Neural crest cell (in vitro differentiated cells): ENCODE data around the gene BRSK1. TPM values are rescaled to one million over a fixed set of nuclear protein-coding genes. Genes with fewer than 3 reads are reported as not detected.

Source experiments
- DNase-seq: peaks from one replicate; pipeline ENCODE4 v3.0.0; 2021; ENCODE audit warnings: low read depth, mixed read lengths, low spot score
- H3K27ac Mint-ChIP-seq: one replicate; pipeline ENCODE4 v1.8.0; 2021; ENCODE audit warnings: mild to moderate bottlenecking, mixed read lengths; ENCODE audit not compliant: unreplicated experiment
- H3K27me3 Mint-ChIP-seq: 2 replicates; pipeline ENCODE4 v1.8.0; 2021; ENCODE audit warnings: low read depth, mild to moderate bottlenecking, mixed read lengths
- H3K36me3 Mint-ChIP-seq: 2 replicates; pipeline ENCODE4 v1.8.0; 2021; ENCODE audit warnings: low read depth, mild to moderate bottlenecking, mixed read lengths
- H3K4me1 Mint-ChIP-seq: 2 replicates; pipeline ENCODE4 v1.8.0; 2021; ENCODE audit warnings: mixed read lengths
- H3K4me3 Mint-ChIP-seq: one replicate; pipeline ENCODE4 v1.8.0; 2021; ENCODE audit warnings: mild to moderate bottlenecking, mixed read lengths
- H3K9me3 Mint-ChIP-seq: 2 replicates; pipeline ENCODE4 v1.8.0; 2021; ENCODE audit warnings: mixed read lengths
- CTCF ChIP-seq: fragments of 200-600 bp; sonication (generic); conservative IDR thresholded peaks from 2 replicates; pipeline ENCODE4 v1.5.0; 2021; ENCODE audit warnings: antibody characterized with exemption, mild to moderate bottlenecking
- microRNA-seq: library from miRNA; unstranded; fragments of <30 nt; microRNA quantifications from one replicate; pipeline ENCODE4, GENCODE V29; 2020
- total RNA-seq: library from RNA; stranded (reverse); gene quantifications from 2 replicates; pipeline ENCODE4 v1.2.1, GENCODE V29; 2021

Gene BRSK1
- total RNA-seq, 1 donor from 2014 or later = 50.0 TPM

GRCh38 chr19:55358493-55358892 lies 74.7 kb downstream of the BRSK1 start:
- no peaks in the 10 kb centered on the region for H3K9me3 Mint-ChIP-seq
- no peak for DNase-seq
- H3K36me3 Mint-ChIP-seq = no peaks in the 10 kb centered on the region
- H3K27ac Mint-ChIP-seq = no peak overlapping the region
- H3K4me3 Mint-ChIP-seq = no peak overlapping the region
- peaks cover 44% of the 10 kb centered on the region for H3K27me3 Mint-ChIP-seq
- no peak for TF ChIP-seq CTCF
- no peaks in the 10 kb centered on the region for H3K4me1 Mint-ChIP-seq

GRCh38 chr19:55358943-55359908 lies 75.4 kb downstream of the BRSK1 start:
- peaks cover 5% of the 10 kb centered on the region for H3K4me1 Mint-ChIP-seq
- no peaks in the 10 kb centered on the region for H3K9me3 Mint-ChIP-seq
- H3K27ac Mint-ChIP-seq = no peak overlapping the region
- DNase-seq = no peak
- TF ChIP-seq CTCF = no peak
- H3K36me3 Mint-ChIP-seq = no peaks in the 10 kb centered on the region
- H3K4me3 Mint-ChIP-seq = no peak overlapping the region
- H3K27me3 Mint-ChIP-seq = peaks cover 37% of the 10 kb centered on the region

GRCh38 chr19:55360902-55361301 lies 77.1 kb downstream of the BRSK1 start:
- peaks cover 31% of the 10 kb centered on the region for H3K27me3 Mint-ChIP-seq
- H3K4me1 Mint-ChIP-seq = peaks cover 5% of the 10 kb centered on the region
- no peak for DNase-seq
- H3K36me3 Mint-ChIP-seq = no peaks in the 10 kb centered on the region
- TF ChIP-seq CTCF = no peak
- no peaks in the 10 kb centered on the region for H3K9me3 Mint-ChIP-seq
- no peak overlapping the region for H3K4me3 Mint-ChIP-seq
- H3K27ac Mint-ChIP-seq = no peak overlapping the region

Small RNA genes within 50 kb of the gene (microRNA-seq; reads per million reads assigned to microRNA genes)
- gene MIR6802 (5.3 reads per million), gene MIR6803 (9.5 reads per million, percentile 17 among the genes with 10 or more reads in this experiment)

Other genes starting within 250 kb of the BRSK1 start
- 0.33 and 0.39 TPM in 2 replicates for gene GP6, start 245.7 kb upstream of the BRSK1 start, total RNA-seq
- 19.9 and 20.4 TPM in 2 replicates for gene RDH13, start 220.8 kb upstream of the BRSK1 start, total RNA-seq
- 22.4 TPM in 2 replicates for gene EPS8L1, start 208.1 kb upstream of the BRSK1 start, total RNA-seq
- gene PPP1R12C, start 166.4 kb upstream of the BRSK1 start, total RNA-seq = 107 and 108 TPM in 2 replicates
- 1.1 TPM in 1 of 2 replicates, not detected in the other for gene TNNT1, start 134.8 kb upstream of the BRSK1 start, total RNA-seq
- 5.4 and 6.5 TPM in 2 replicates for gene TNNI3, start 126.3 kb upstream of the BRSK1 start, total RNA-seq
- gene DNAAF3, start 117.4 kb upstream of the BRSK1 start, total RNA-seq = 9.5 and 10.4 TPM in 2 replicates
- gene SYT5, start 103.7 kb upstream of the BRSK1 start, total RNA-seq = 3.5 and 4.3 TPM in 2 replicates
- gene PTPRH, start 74.5 kb upstream of the BRSK1 start, total RNA-seq = 1.2 and 2.0 TPM in 2 replicates
- 4.9 and 5.8 TPM in 2 replicates for gene TMEM86B, start 55.2 kb upstream of the BRSK1 start, total RNA-seq
- 71.2 and 73.1 TPM in 2 replicates for gene PPP6R1, start 25.0 kb upstream of the BRSK1 start, total RNA-seq
- 53.8 and 54.7 TPM in 2 replicates for gene HSPBP1, start 3.9 kb upstream of the BRSK1 start, total RNA-seq
- not detected in 2 replicates for gene TMEM150B, start 41.3 kb downstream of the BRSK1 start, total RNA-seq
- 32.9 and 35.2 TPM in 2 replicates for gene KMT5C, start 55.9 kb downstream of the BRSK1 start, total RNA-seq
- 0.16 TPM in 1 of 2 replicates, not detected in the other for gene COX6B2, start 70.7 kb downstream of the BRSK1 start, total RNA-seq
- not detected in 2 replicates for gene GARIN5B, start 79.3 kb downstream of the BRSK1 start, total RNA-seq
- gene IL11, start 86.5 kb downstream of the BRSK1 start, total RNA-seq = 0.56 and 0.59 TPM in 2 replicates
- gene TMEM190, start 92.8 kb downstream of the BRSK1 start, total RNA-seq = not detected in 2 replicates
- gene TMEM238, start 100.3 kb downstream of the BRSK1 start, total RNA-seq = 0.40 and 0.71 TPM in 2 replicates
- gene RPL28, start 101.9 kb downstream of the BRSK1 start, total RNA-seq = 1,888 and 1,936 TPM in 2 replicates
- 243 and 269 TPM in 2 replicates for gene UBE2S, start 123.8 kb downstream of the BRSK1 start, total RNA-seq
- 0.54 and 0.59 TPM in 2 replicates for gene SHISA7, start 159.3 kb downstream of the BRSK1 start, total RNA-seq
- gene ISOC2, start 177.6 kb downstream of the BRSK1 start, total RNA-seq = 34.3 and 36.7 TPM in 2 replicates
- not detected in 2 replicates for gene C19orf85, start 180.8 kb downstream of the BRSK1 start, total RNA-seq
- gene ZNF628, start 192.6 kb downstream of the BRSK1 start, total RNA-seq = 14.8 and 15.0 TPM in 2 replicates
- 81.1 and 87.9 TPM in 2 replicates for gene NAT14, start 201.2 kb downstream of the BRSK1 start, total RNA-seq
- 1.3 and 1.5 TPM in 2 replicates for gene SSC5D, start 204.4 kb downstream of the BRSK1 start, total RNA-seq